ENCODE results near the gene SMG6.

DNA sequence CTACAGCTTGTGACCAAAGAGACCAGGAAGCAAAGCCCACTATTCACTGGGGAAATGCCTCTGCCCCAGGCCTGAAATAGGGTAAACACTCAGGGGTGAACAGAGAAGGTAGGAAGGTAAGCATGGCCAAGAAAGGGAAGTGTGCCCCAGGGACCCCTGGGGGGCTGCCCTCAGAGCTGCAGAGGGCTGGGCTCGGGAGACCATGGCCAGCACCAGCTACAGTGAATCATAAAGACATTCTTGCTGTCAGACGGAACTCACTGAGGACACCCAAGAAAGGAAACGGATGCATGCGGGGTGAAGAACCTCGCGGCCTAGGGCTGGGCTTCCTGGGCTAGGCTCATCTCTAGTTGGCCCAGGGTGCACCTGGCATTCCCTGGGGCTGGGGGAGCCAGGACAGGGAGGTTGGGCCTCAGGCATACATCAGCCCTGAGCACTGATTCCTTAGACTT, 239.0 kb downstream of the SMG6 start:
- no peak for TF ChIP-seq POLR2A (IDR thresholded peaks at IDR 0.05)
- TF ChIP-seq, protein P1, sequence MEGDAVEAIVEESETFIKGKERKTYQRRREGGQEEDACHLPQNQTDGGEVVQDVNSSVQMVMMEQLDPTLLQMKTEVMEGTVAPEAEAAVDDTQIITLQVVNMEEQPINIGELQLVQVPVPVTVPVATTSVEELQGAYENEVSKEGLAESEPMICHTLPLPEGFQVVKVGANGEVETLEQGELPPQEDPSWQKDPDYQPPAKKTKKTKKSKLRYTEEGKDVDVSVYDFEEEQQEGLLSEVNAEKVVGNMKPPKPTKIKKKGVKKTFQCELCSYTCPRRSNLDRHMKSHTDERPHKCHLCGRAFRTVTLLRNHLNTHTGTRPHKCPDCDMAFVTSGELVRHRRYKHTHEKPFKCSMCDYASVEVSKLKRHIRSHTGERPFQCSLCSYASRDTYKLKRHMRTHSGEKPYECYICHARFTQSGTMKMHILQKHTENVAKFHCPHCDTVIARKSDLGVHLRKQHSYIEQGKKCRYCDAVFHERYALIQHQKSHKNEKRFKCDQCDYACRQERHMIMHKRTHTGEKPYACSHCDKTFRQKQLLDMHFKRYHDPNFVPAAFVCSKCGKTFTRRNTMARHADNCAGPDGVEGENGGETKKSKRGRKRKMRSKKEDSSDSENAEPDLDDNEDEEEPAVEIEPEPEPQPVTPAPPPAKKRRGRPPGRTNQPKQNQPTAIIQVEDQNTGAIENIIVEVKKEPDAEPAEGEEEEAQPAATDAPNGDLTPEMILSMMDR (IDR thresholded peaks at IDR 0.05), result no peak
